GM12878 (cell line): ENCODE data around the gene DNAJC4. TPM values are rescaled to one million over a fixed set of nuclear protein-coding genes. Genes with fewer than 3 reads are reported as not detected.

Experiments used
- ATAC-seq: fragments of 200-7000 bp; cut with Tn5 transposase; 3 replicates; pipeline ENCODE4 v1.9.1; 2020; ENCODE audit warnings: mild to moderate bottlenecking, moderate library complexity
- BruUV-seq: library from RNA; stranded (reverse); fragments of 400-500 nt; replicated peaks from 2 replicates; lab custom pipeline; 2021; lab: Mats Ljungman, UMichigan
- CTCF ChIA-PET: fragments of 300-600 bp; sonication (Branson Sonifier 250); formaldehyde crosslinking; extraction: SDS; loops from one replicate; lab custom pipeline; 2021; ENCODE audit warnings: inconsistent platforms; lab: Yijun Ruan, JAX
- POLR2A ChIA-PET: fragments of 350-600 bp; formaldehyde crosslinking; extraction: SDS; loops from one replicate; lab custom pipeline; 2021; ENCODE audit warnings: inconsistent platforms; lab: Charles Lee
- RAD21 ChIA-PET: fragments of 300-600 bp; sonication (Branson Sonifier 250); formaldehyde crosslinking; loops from one replicate; lab custom pipeline; 2023; ENCODE audit warnings: antibody characterized with exemption; ENCODE audit not compliant: unreplicated experiment; lab: Charles Lee
- SMC1A ChIA-PET: fragments of 300-600 bp; sonication (Branson Sonifier 250); formaldehyde crosslinking; loops from one replicate; lab custom pipeline; 2023; ENCODE audit not compliant: unreplicated experiment, uncharacterized antibody; lab: Charles Lee
- DNase-seq: peaks from one replicate; pipeline ENCODE4 v3.0.0-alpha.2; 2011; ENCODE audit warnings: low read depth, low spot score
- FAIRE-seq: peaks from 3 replicates; lab custom pipeline; 2011; peaks lifted over from hg19 to GRCh38; lab: Jason Lieb, UNC
- H2AFZ ChIP-seq: 2 replicates; pipeline ENCODE4 v1.6.0; 2011; ENCODE audit warnings: low read depth, low read length, control low read depth; ENCODE audit not compliant: control insufficient read depth
- H3K27ac ChIP-seq: 2 replicates; pipeline ENCODE4 v1.5.1; 2011; ENCODE audit warnings: control low read depth; ENCODE audit not compliant: control insufficient read depth, insufficient read depth
- H3K27me3 ChIP-seq, 2 experiments: replicated peaks in 1 of 2; 2 replicates each; pipeline versions ENCODE4 v1.6.0 to v1.6.1; 2011; ENCODE audit warnings: low read length in 1 of 2; ENCODE audit not compliant: control insufficient read depth in 2 of 2, insufficient read depth in 2 of 2
- H3K36me3 ChIP-seq, 2 experiments: 2 replicates each; pipeline ENCODE4 v1.5.1; 2011; ENCODE audit warnings: low read length in 1 of 2; ENCODE audit not compliant: control insufficient read depth in 2 of 2, insufficient read depth in 2 of 2
- H3K4me1 ChIP-seq: 2 replicates; pipeline ENCODE4 v1.6.1; 2011; ENCODE audit warnings: mild to moderate bottlenecking, low read length, moderate library complexity, mixed read lengths; ENCODE audit not compliant: control insufficient read depth, insufficient read depth
- H3K4me2 ChIP-seq: 2 replicates; pipeline ENCODE4 v1.6.0; 2011; ENCODE audit warnings: control low read depth; ENCODE audit not compliant: control insufficient read depth, insufficient read depth
- H3K4me3 ChIP-seq: fragments of 200-600 bp; sonication (generic); 2 replicates; pipeline ENCODE4 v1.5.1; 2016
- H3K79me2 ChIP-seq: 2 replicates; pipeline ENCODE4 v1.6.0; 2011; ENCODE audit warnings: low read length; ENCODE audit not compliant: control insufficient read depth, insufficient read depth
- H3K9ac ChIP-seq: 2 replicates; pipeline ENCODE4 v1.8.0; 2011; ENCODE audit warnings: low read length, control low read depth, mixed read lengths; ENCODE audit not compliant: control insufficient read depth, insufficient read depth
- H3K9me3 ChIP-seq: replicated peaks from 3 replicates; pipeline ENCODE4 v1.5.1; 2011; ENCODE audit warnings: mild to moderate bottlenecking, low read length; ENCODE audit not compliant: control insufficient read depth, insufficient read depth
- H4K20me1 ChIP-seq: 2 replicates; pipeline ENCODE4 v1.6.0; 2011; ENCODE audit not compliant: control insufficient read depth, insufficient read depth
- WGBS: methylation state at CpG from one replicate; pipeline ENCODE4 v1.1.6; 2016; ENCODE audit warnings: low lambda C conversion rate; ENCODE audit not compliant: insufficient replicate concordance, insufficient coverage; ENCODE audit errors: missing lambda C conversion rate; 5-methylcytosine and 5-hydroxymethylcytosine counted together
- in situ Hi-C: fragments of 300-500 bp; cut with MboI; formaldehyde crosslinking; loops from 9 replicates; pipeline ENCODE4 v1.14.3; 2018; ENCODE audit warnings: mixed read lengths
- intact Hi-C: fragments of 100-400 bp; cut with micrococcal nuclease; formaldehyde crosslinking; loops from one replicate; pipeline ENCODE4 v1.14.2; 2022; ENCODE audit not compliant: unreplicated experiment
- polyA plus RNA-seq, 11 experiments: library from polyadenylated mRNA; depleted of rRNA in 4 of 11; unstranded in 6 of 11; stranded (reverse) in 5 of 11; fragments of >200 nt; fragmentation: Nextera tagmentation in 4 of 11; fragmentation: Illumina TruSeq in 1 of 11; extraction: Ambion mirVana in 4 of 11; extraction: Trizol in 1 of 11; gene quantifications; 1 replicate in 1 of 11; 2 replicates in 10 of 11; pipeline versions ENCODE4 v1.2.1 to v1.2.3, GENCODE V29; 2011 to 2016; ENCODE audit warnings: inconsistent platforms in 2 of 11, missing spikeins in 2 of 11, low read depth in 1 of 11
- total RNA-seq, 4 experiments: library from RNA; depleted of rRNA in 3 of 4; stranded (reverse); fragments of >200 nt in 3 of 4; fragmentation: Illumina TruSeq in 1 of 4; extraction: Trizol in 1 of 4; gene quantifications; 2 replicates each; pipeline versions ENCODE4 v1.2.1 to v1.2.3, GENCODE V29; 2013 to 2021
- TF ChIP-seq, protein P1 (sequence below): IDR thresholded peaks from 2 replicates; pipeline ENCODE4 v1.6.1; 2012; ENCODE audit warnings: improper control_type of control experiment, low read depth, low read length; ENCODE audit not compliant: insufficient replicate concordance

The DNAJC4 gene
- total and polyA plus RNA-seq, 10 of the 15 experiments (the other 5 are each of a cell fraction or from before 2014, with no cell fraction given) = 3.7 to 64.9 (median 30.1) TPM

DNA sequence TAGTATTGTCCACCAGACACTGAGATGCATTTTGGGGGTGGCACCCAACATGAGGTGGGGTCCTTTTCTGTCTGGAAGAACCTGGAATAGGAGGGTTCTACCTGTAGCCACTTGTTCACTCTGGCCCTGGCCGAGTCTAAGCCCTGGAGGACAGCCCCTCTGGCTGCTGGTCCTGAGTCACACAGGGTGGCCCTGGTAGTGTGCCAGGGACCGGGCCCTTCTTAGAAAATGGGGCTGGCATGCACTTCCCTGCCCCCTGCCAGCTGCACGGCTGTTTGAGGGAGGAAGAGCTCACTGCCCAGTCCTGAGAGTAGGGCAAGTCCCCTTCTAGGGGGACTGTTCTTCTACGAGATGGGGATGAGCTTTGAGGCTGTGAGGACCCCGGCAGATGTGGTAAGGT lies 23.1 kb downstream of the DNAJC4 start:
- ChIA-PET RAD21 (no interaction called here), SMC1A (interaction anchor here (1.1 kb wide), 1 partner anchor 49 kb away, joined by 5 read pairs; no protein-coding TSS in a partner anchor), POLR2A (interaction anchor here (1.9 kb wide), 1 partner anchor 17 kb away, joined by 5 read pairs; no protein-coding TSS in a partner anchor), CTCF (interaction anchor here (1.1 to 1.3 kb wide), 2 partner anchors 51 to 64 kb away, joined by 3 read pairs; partner anchors contain the start of genes PRDX5 and TRMT112)
- no peaks in the 10 kb centered on the region; a peak in 2 of 4 replicates for H3K36me3 ChIP-seq
- H3K4me2 ChIP-seq = no peak overlapping the region
- BruUV-seq = no TSS peak
- H3K79me2 ChIP-seq = no peaks in the 10 kb centered on the region; the same call in 1 of the 2 replicates
- intact Hi-C loops = no loop called here
- DNase-seq (no peak), FAIRE-seq (no peak), ATAC-seq (no peak)
- H3K4me3 ChIP-seq = no peak overlapping the region
- no peaks in the 10 kb centered on the region for H4K20me1 ChIP-seq
- in situ Hi-C loops = no loop called here
- H2AFZ ChIP-seq = no peak overlapping the region
- H3K27ac ChIP-seq = no peak overlapping the region
- H3K9ac ChIP-seq = no peak overlapping the region
- no peaks in the 10 kb centered on the region for H3K9me3 ChIP-seq
- no peaks in the 10 kb centered on the region for H3K27me3 ChIP-seq
- H3K4me1 ChIP-seq = peaks cover 6% of the 10 kb centered on the region
- WGBS = 51% methylated on average over 5 of the region's 5 CpGs
- TF ChIP-seq, protein P1, sequence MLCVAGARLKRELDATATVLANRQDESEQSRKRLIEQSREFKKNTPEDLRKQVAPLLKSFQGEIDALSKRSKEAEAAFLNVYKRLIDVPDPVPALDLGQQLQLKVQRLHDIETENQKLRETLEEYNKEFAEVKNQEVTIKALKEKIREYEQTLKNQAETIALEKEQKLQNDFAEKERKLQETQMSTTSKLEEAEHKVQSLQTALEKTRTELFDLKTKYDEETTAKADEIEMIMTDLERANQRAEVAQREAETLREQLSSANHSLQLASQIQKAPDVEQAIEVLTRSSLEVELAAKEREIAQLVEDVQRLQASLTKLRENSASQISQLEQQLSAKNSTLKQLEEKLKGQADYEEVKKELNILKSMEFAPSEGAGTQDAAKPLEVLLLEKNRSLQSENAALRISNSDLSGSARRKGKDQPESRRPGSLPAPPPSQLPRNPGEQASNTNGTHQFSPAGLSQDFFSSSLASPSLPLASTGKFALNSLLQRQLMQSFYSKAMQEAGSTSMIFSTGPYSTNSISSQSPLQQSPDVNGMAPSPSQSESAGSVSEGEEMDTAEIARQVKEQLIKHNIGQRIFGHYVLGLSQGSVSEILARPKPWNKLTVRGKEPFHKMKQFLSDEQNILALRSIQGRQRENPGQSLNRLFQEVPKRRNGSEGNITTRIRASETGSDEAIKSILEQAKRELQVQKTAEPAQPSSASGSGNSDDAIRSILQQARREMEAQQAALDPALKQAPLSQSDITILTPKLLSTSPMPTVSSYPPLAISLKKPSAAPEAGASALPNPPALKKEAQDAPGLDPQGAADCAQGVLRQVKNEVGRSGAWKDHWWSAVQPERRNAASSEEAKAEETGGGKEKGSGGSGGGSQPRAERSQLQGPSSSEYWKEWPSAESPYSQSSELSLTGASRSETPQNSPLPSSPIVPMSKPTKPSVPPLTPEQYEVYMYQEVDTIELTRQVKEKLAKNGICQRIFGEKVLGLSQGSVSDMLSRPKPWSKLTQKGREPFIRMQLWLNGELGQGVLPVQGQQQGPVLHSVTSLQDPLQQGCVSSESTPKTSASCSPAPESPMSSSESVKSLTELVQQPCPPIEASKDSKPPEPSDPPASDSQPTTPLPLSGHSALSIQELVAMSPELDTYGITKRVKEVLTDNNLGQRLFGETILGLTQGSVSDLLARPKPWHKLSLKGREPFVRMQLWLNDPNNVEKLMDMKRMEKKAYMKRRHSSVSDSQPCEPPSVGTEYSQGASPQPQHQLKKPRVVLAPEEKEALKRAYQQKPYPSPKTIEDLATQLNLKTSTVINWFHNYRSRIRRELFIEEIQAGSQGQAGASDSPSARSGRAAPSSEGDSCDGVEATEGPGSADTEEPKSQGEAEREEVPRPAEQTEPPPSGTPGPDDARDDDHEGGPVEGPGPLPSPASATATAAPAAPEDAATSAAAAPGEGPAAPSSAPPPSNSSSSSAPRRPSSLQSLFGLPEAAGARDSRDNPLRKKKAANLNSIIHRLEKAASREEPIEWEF = no peak
